Epithelial cell of prostate (primary cell): Measurements from ENCODE around the gene GGA2.
A peak's percentile ranks its signal among the peaks of the same experiment; 100 is the strongest.
"Not testable (repeated sequence)": the region's sequence is repeated elsewhere in the genome, so short reads cannot be mapped to it uniquely, and the experiment has no call there.

ENCODE experiments used
- DNase-seq: peaks from one replicate; pipeline ENCODE4 v3.0.0-alpha.2; 2011; ENCODE audit warnings: low read depth, low spot score
- H3K27ac ChIP-seq: fragments of 450-650 bp; 2 replicates; pipeline ENCODE4 v1.5.1; 2017; ENCODE audit warnings: mild to moderate bottlenecking

The GGA2 gene, protein sequence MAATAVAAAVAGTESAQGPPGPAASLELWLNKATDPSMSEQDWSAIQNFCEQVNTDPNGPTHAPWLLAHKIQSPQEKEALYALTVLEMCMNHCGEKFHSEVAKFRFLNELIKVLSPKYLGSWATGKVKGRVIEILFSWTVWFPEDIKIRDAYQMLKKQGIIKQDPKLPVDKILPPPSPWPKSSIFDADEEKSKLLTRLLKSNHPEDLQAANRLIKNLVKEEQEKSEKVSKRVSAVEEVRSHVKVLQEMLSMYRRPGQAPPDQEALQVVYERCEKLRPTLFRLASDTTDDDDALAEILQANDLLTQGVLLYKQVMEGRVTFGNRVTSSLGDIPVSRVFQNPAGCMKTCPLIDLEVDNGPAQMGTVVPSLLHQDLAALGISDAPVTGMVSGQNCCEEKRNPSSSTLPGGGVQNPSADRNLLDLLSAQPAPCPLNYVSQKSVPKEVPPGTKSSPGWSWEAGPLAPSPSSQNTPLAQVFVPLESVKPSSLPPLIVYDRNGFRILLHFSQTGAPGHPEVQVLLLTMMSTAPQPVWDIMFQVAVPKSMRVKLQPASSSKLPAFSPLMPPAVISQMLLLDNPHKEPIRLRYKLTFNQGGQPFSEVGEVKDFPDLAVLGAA

GRCh38 chr16:23510164-23510914 is at the start of gene GGA2:
GGA2 (minus strand) TSS chr16:23510494; CDS start chr16:23510411, 83 bp downstream.
- DNase-seq, result no peak

DNA sequence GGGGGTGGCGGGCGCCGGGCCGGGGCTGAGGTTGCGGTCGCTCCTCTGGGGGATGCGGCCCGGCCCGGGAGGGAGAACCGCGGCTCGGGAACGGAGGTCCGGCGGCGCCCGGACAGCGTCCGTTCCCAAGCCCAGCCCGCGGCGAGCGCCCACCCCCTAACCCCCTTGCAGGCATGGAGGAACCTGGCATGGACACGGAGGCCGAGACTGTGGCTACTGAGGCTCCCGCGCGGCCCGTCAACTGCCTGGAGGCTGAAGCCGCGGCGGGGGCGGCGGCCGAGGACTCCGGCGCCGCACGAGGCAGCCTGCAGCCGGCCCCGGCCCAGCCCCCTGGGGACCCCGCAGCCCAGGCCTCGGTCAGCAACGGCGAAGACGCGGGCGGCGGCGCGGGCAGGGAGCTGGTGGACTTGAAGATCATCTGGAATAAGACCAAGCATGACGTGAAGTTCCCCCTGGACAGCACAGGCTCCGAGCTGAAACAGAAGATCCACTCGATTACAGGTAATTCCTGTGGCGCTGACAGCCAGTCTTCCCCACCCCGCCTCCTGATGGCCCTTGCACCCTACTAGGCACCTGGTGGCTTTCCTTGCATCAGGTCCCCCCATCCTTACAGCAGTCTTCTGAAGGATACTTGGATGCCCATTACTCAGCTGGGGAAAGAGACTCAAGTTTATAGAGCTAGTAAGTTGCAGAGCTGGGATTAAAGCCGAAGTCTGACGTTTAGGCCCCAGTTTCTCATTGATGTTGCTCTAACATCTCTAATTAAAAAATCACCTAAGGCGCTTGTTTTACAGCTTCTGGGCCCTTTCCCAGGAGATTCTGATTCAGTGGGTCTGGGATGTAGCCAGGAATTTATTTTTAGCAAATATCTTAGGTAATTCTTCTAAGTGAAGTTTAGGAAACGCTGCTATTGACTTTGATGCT is 47.7 kb upstream of the GGA2 start:
- H3K27ac ChIP-seq, result peak overlapping the region; percentile 76
- DNase-seq, result no peak

More at GRCh38 chr16:23510164-23510914, at the start of gene GGA2:
- no peak within 1 kb of the TSS for H3K27ac ChIP-seq

GRCh38 chr16:23556881-23557778 is 46.8 kb upstream of the GGA2 start, which contains the start of the genes EARS2 and UBFD1:
EARS2 (minus strand) TSS chr16:23557350; CDS start chr16:23557343, 7 bp downstream.
UBFD1 (plus strand) TSS chr16:23557727; CDS start chr16:23557743, 16 bp downstream.
- H3K27ac ChIP-seq, result peak within 1 kb of the TSS; percentile 76
- peak; percentile 89 for DNase-seq

DNA sequence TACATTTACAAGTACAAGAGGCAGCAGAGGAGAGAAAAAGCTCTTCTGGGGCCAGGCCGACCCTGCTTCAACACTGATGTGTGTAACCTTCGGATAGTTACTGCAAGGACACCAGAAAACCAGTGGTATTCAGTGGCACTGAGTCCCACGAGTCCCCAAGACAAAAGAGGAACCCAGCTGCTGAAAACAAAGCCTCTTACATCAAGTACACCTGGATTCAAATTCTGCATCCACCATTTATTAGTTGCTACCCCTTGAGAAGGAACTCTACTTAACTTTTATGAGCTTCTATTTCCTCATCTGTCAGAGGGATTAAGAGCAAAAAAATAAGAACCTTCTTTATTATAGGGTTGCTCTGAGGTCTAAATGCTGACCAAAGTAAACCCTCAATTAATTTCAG is 44.2 kb upstream of the GGA2 start:
- H3K27ac ChIP-seq, result no peak overlapping the region
- DNase-seq, result no peak

GRCh38 chr16:23552161-23552560 is 41.9 kb upstream of the GGA2 start:
- no peak for DNase-seq
- H3K27ac ChIP-seq, result no peak overlapping the region

DNA sequence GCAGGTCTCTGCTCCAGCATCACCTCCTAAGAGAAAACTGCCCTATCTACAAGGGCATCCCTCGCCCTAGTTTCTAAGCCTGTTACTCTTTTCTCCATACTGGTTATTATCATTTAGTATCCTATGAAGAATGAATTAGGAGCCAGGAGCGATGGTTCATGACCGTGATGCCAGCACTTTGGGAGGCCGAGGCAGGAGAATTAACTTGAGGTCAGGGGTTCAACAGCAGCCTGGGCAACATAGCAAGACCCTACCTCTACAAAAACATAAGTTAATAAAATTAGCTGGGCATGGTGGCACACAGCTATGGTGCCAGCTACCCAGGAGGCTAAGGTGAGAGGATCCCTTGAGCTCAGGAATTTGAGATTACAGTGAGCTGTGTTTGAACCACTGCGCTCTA is 39.6 kb upstream of the GGA2 start:
- H3K27ac ChIP-seq, result no peak overlapping the region
- no peak for DNase-seq

DNA sequence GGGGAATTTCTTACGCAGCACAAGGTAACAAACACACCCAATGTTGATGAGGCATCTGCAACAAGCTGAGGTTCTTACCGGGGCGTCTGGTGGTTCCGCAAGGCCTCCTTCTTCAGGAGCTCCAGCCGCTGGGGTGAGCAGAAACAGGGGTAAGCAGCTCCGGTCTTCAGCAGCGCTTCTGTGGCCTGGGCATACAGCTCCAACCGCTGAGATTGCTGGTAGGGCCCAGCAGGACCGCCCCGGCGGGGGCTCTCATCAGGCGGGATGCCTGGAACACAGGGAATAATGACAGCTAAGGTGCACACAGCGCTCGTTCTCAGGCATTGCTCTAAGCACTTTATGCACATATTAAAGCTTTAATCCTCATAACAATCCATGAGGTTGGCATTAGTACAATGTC is 34.1 kb upstream of the GGA2 start:
- no peak for DNase-seq
- H3K27ac ChIP-seq, result no peak overlapping the region

DNA sequence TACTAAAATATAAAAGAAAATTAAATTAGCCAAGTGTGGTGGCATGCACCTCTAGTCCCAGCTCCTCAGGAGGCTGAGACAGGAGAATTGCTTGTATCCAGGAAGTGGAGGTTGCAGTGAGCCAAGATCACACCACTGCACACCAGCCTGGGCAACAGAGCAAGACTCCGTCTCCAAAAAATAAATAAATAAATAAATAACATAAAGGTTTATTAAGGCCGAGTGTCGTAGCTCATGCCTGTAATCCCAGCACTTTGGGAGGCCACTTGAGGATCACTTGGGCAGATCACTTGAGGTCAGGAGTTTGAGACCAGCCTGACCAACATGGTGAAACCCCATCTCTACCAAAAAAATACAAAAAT is 30.5 kb upstream of the GGA2 start:
- DNase-seq, result not testable (repeated sequence)
- H3K27ac ChIP-seq, result peak overlapping the region; percentile 82

- DNase-seq, result no peak
These were observed 29.9 kb upstream of the GGA2 start for GRCh38 chr16:23539984-23540816.

DNA sequence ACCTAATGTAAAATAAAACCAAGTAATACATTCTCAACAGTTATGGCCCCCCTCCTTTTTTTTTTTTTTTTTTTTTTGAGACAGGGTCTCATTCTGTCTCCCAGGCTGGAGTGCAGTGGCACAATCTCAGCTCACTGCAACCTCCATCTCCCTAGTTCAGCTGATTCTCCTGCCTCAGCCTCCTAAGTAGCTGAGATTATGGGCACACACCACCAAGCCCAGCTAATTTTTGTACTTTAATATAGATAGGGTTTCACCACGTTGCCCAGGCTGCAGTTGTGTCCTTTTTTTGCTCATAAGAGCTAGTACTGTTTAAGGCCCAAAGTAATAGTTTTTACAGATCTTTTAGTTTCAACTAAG is 28.6 kb upstream of the GGA2 start:
- H3K27ac ChIP-seq, result peak overlapping the region; percentile 82
- no peak for DNase-seq

More at GRCh38 chr16:23539984-23540816, 29.9 kb upstream of the GGA2 start:
- peak overlapping the region; percentile 82 for H3K27ac ChIP-seq

DNA sequence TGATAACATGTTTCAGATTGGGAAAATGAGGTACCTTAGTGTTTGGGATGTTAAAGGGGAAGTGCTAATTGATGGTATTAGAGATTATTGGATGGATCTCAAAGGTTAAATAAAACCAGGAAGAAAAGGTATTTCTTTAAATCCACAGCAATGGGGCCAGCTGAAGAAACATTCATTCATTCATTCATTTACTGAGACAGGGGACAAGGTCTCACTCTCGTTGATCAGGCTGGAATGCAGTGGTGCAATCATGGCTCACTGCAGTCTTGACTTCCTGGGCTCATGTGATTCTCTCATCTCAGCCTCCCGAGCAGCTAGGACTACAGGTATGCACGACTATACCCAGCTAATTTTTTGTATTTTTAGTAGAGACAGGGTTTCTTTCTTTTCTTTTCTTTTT is 27.1 kb upstream of the GGA2 start:
- H3K27ac ChIP-seq, result peak overlapping the region; percentile 82
- DNase-seq, result no peak

- peak overlapping the region; percentile 82 for H3K27ac ChIP-seq
- no peak for DNase-seq
These were observed 25.6 kb upstream of the GGA2 start for GRCh38 chr16:23535901-23536300.

- peak overlapping the region; percentile 82 for H3K27ac ChIP-seq
- DNase-seq, result no peak
These were observed 24.9 kb upstream of the GGA2 start for GRCh38 chr16:23534868-23535860.

DNA sequence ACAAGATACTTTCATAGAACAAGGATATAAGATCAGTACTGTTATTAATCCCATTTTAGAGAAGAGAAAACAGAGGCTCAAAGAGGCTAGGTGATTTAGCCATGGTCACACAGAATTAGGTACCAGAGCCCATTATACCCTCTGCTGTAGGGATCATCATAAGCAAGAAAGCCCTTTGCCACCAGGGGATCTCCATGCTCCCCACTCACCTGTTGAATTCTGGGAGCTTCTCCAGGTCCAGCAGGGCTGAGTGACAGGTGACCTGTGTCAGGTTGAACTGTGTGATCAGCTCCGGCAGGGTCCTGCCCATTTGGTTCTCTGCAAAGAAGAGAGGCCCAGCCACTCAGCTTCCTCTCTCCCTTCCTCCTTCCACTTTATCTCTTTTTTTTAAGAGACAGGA is 22.2 kb upstream of the GGA2 start:
- no peak for DNase-seq
- H3K27ac ChIP-seq, result no peak overlapping the region

DNA sequence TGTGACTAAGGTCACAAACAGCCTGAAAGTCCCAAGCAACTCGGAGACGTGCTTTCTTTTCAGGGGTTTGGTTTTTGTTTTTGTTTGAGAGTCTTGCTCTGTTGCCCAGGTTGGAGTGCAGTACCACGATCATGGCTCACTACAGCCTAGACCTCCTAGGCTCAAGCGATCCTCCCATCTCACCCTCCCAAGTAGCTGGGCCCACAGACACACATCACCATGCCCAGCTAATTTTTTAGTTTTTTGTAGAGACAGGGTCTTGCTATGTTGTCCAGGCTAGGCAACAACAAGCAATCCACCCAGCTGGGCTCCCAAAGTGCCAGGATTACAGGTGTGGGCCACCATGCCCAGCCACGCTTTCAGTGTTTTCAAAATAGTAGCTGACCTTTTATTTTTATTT is 19.8 kb upstream of the GGA2 start:
- no peak overlapping the region for H3K27ac ChIP-seq
- DNase-seq, result no peak

DNA sequence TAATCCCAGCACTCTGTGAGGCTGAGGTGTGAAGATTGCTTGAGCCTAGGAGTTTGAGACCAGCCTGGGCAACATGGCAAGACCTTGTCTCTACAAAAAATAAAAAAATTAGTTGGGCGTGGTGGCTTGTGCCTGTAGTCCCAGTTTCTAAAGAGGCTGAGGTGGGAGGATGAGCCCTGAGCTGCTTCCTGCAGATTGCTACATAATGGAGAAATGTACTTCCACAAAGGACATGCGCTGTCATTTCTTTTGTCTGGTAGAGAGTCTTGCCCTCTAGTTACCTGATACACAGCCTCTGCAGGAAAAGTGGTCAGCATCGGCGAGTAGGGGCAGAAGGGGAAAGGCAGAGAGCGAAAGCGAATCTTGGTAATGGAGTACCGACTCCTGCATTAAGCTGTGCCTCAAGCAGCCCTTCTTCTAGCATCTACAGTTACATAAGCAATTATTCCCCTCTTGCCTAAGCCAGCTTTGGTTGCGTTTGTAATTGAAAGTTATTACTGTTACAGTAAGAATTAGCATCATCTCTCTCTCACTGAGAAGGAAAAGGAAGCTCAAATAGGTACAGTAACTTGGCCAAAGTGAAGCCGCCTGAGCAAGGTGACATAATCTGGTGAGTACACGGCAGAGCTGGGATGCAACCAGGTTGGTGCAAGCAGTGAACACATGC is 18.5 kb upstream of the GGA2 start:
- no peak overlapping the region for H3K27ac ChIP-seq
- no peak for DNase-seq
